K562 (cell line): Measurements from ENCODE around the gene BIRC5. TPM values are rescaled to one million over a fixed set of nuclear protein-coding genes. Genes with fewer than 3 reads are reported as not detected.

Experiments
- BRD9 ChIP-seq: fragments of 450-650 bp; IDR thresholded peaks from 2 replicates; pipeline ENCODE4 v1.6.1; 2018; ENCODE audit warnings: low read depth; ENCODE audit not compliant: partially characterized antibody
- DLX4 ChIP-seq: fragments of 250-450 bp; sonication (Bioruptor Pico); IDR thresholded peaks from 2 replicates; pipeline ENCODE4 v1.6.1; 2021; ENCODE audit warnings: mild to moderate bottlenecking
- MGA ChIP-seq: fragments of 450-650 bp; IDR thresholded peaks from 2 replicates; pipeline ENCODE4 v1.6.1; 2016; ENCODE audit warnings: mild to moderate bottlenecking, moderate library complexity
- NONO ChIP-seq, 2 experiments: fragments of 200-400 bp in 1 of 2; fragments of 450-650 bp in 1 of 2; formaldehyde crosslinking in 1 of 2; IDR thresholded peaks; 2 replicates each; pipeline ENCODE4 v1.6.1; 2017; ENCODE audit warnings: low read depth in 2 of 2, mild to moderate bottlenecking in 2 of 2, moderate library complexity in 2 of 2, low read length in 1 of 2
- PYGO2 ChIP-seq: fragments of 450-650 bp; IDR thresholded peaks from 2 replicates; pipeline ENCODE4 v1.6.1; 2016; ENCODE audit warnings: mild to moderate bottlenecking, missing genetic modification characterization, moderate library complexity, missing compliant biosample characterization
- RFX7 ChIP-seq: fragments of 250-450 bp; sonication (Bioruptor Pico); IDR thresholded peaks from 2 replicates; pipeline ENCODE4 v1.5.1; 2021; ENCODE audit warnings: mild to moderate bottlenecking
- SMARCA5 ChIP-seq: fragments of 450-650 bp; IDR thresholded peaks from 2 replicates; pipeline ENCODE4 v1.6.1; 2016
- SRSF9 ChIP-seq: fragments of 200-400 bp; formaldehyde crosslinking; IDR thresholded peaks from 2 replicates; pipeline ENCODE4 v1.6.1; 2017; ENCODE audit warnings: low read depth, low read length, borderline replicate concordance
- THRAP3 ChIP-seq: fragments of 450-650 bp; IDR thresholded peaks from 2 replicates; pipeline ENCODE4 v1.6.1; 2016; ENCODE audit warnings: mild to moderate bottlenecking, inconsistent platforms, borderline replicate concordance
- ZKSCAN8 ChIP-seq: fragments of 200-800 bp; sonication (Bioruptor generic); IDR thresholded peaks from 2 replicates; pipeline ENCODE4 v1.6.1; 2016; ENCODE audit warnings: missing genetic modification characterization, missing compliant biosample characterization
- ZNF398 ChIP-seq: fragments of 250-450 bp; sonication (Bioruptor Pico); IDR thresholded peaks from 2 replicates; pipeline ENCODE4 v1.8.0; 2021; ENCODE audit warnings: moderate library complexity, mild to moderate bottlenecking, inconsistent platforms
- polyA plus RNA-seq, 8 experiments: library from polyadenylated mRNA; depleted of rRNA in 4 of 8; stranded (reverse) in 5 of 8; unstranded in 3 of 8; fragments of >200 nt; fragmentation: Nextera tagmentation in 2 of 8; fragmentation: Illumina TruSeq in 1 of 8; extraction: Ambion mirVana in 2 of 8; extraction: Trizol in 1 of 8; gene quantifications; 2 replicates each; pipeline versions ENCODE4 v1.2.1 to v1.2.3, GENCODE V29; 2011 to 2014; ENCODE audit warnings: inconsistent platforms in 1 of 8, missing spikeins in 1 of 8
- total RNA-seq, 7 experiments: library from RNA; depleted of rRNA in 6 of 7; stranded (reverse); fragments of >200 nt in 6 of 7; fragmentation: Illumina TruSeq in 2 of 7; extraction: Trizol in 2 of 7; gene quantifications; 2 replicates each; pipeline versions ENCODE4 v1.2.1 to v1.2.3, GENCODE V29; 2011 to 2021; ENCODE audit warnings: low replicate concordance in 1 of 7

Gene BIRC5
- total and polyA plus RNA-seq, 9 of the 15 experiments (the other 6 are each of a cell fraction or from before 2014, with no cell fraction given): 64.4 to 140 (median 101) TPM

- TF ChIP-seq BRD9 (no peak), PYGO2 (tag) (peak; percentile 91), ZNF398 (no peak), SMARCA5 (no peak), THRAP3 (no peak), DLX4 (no peak), RFX7 (CRISPR knock-in tag) (no peak), ZKSCAN8 (peak; percentile 65; the same call in 1 of the 2 replicates), MGA (0 out of 2 replicates have a peak, but pooled peaks have one; percentile 46), SRSF9 (no peak), NONO (IDR thresholded peaks at IDR 0.05; ENCODE audit: low read depth in 2 of 2, low read length in 1 of 2) (no peak)
These were observed 27.4 kb downstream of the BIRC5 start (continued) for GRCh38 chr17:78241277-78242023.
